ENCODE results near the gene NRG3.

Gene NRG3

DNA sequence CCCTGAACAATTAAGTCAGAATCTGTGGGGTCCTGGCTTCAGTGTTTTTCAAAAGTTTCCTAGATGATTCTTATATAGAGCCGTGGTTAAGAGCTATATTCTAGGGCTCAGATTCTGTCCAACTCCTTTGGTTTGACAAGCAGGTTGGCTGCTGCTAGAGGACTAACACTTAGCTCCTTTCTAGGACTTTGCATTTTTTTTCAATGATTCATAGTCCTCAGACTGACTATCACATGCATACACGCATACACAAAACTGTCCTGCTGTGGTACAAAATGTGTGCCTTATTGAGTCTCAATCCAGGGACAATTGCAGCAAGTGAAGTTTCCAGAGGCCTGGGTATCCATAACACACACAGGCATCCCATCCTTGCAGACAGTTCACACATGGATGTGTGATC lies 392.0 kb downstream of the NRG3 start:
- TF ChIP-seq TAF1 (IDR thresholded peaks at IDR 0.05; ENCODE audit: borderline replicate concordance, low read depth, low read length) (no peak), POLR2AphosphoS5 (IDR thresholded peaks at IDR 0.05; ENCODE audit: low read depth, low read length) (no peak)
- no peak for FAIRE-seq
- no peak for DNase-seq (ENCODE audit: insufficient read length)

DNA sequence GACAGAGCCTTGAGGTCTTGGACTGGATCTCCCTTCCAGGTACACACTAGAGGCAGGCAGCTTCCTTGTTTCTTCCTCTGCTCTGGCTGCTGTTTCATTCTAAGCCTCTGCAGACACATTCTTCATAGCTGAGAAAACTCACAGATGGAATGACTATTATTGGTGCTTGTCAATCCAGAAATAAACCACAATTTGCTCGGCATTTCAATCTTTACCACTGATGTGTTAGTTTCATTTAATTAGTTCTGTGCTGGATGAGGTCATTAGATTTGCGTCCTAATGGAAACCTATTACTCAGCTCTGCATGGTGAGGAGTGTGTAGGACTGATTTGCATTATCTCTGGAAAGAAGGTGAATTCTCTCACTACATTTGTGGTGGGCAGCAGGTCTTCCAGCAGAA lies 392.5 kb downstream of the NRG3 start:
- DNase-seq (ENCODE audit: insufficient read length) (no peak), FAIRE-seq (no peak)
- TF ChIP-seq POLR2A (IDR thresholded peaks at IDR 0.05; ENCODE audit: low read depth, low read length) (no peak), TAF1 (IDR thresholded peaks at IDR 0.05; ENCODE audit: borderline replicate concordance, low read depth, low read length) (no peak), POLR2AphosphoS5 (IDR thresholded peaks at IDR 0.05; ENCODE audit: low read depth, low read length) (no peak)

DNA sequence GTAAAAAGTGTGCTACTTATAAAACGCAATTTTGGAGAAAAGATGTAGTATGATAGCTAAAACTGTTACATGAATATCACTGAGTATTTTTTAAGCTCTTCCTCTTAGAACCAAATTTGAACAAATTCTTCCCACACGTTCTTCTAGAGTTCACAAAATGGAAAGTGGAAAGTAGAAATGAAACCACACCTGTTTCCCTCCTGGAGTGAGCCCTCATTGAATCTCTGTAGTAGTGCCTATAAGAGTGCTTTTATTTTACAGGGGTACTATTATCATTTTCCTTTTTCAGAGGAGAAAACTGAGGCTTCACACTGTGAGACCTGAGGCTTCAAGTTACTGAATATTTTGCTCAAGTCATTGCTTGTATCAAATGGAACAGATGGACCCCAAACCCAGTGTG lies 393.0 kb downstream of the NRG3 start:
- no peak for TF ChIP-seq TAF1 (IDR thresholded peaks at IDR 0.05; ENCODE audit: borderline replicate concordance, low read depth, low read length)
- TF ChIP-seq POLR2AphosphoS5 (IDR thresholded peaks at IDR 0.05; ENCODE audit: low read depth, low read length) = no peak
- no peak for TF ChIP-seq POLR2A (IDR thresholded peaks at IDR 0.05; ENCODE audit: low read depth, low read length)
- no peak for FAIRE-seq
- DNase-seq (ENCODE audit: insufficient read length) = no peak

DNA sequence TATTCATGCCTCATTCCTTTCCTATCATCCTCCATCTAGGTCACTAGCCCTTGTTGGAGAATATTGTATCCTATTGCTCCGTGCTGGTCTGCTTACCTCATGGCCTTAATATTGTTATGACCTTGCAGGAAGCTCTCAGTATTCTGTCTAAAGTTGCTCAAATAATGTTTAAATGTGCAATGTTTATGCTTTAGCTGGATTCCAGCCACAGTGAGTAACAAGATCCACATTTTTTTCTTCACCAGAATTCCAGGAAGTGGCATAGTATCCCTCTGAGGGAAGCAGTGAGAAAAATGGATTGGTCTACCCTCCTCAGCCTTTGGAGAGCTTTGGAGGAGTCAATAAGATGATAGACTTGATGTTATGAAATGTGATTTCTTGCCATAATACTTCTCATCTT lies 402.6 kb downstream of the NRG3 start:
- TF ChIP-seq POLR2A (IDR thresholded peaks at IDR 0.05; ENCODE audit: low read depth, low read length) (no peak), TAF1 (IDR thresholded peaks at IDR 0.05; ENCODE audit: borderline replicate concordance, low read depth, low read length) (no peak), POLR2AphosphoS5 (IDR thresholded peaks at IDR 0.05; ENCODE audit: low read depth, low read length) (no peak)
- DNase-seq (ENCODE audit: insufficient read length) = no peak
- no peak for FAIRE-seq

DNA sequence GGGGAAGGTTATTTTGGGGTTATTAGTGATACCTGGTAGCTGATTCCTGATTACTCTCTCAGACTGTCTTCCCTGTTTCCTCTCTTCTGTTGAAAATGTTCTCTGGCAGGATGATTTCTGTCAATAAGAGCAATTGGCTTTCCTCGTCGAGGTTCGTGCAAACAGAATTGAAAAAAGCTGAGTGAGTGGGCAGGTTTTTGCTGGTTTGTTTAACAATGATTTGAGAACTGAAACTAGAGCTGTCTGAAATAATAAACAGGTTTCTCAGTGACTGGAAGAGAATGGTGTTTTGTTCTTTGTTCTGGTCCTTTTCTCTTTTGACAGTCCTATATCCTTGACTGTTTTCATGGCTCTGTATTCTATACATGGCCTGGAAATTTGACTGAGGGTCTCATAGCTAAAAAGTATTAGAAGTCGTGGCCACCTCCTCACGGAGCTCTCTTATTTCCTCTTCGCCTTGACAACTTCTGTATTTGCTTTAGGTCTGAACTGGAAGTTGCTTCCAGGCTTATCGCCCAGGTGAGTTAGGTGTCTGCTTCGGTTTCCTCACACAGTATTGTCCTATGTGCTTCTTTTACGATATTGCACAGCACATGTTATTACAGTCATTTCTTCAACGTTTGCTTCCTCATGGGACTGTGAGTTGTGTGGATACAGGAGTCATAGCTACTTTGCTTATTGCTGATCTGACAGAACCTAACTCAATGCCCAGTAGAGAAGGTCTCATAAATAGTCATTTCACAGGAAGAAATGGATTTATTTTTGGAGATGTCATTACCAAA lies 403.6 kb downstream of the NRG3 start:
- DNase-seq (ENCODE audit: insufficient read length) (no peak), FAIRE-seq (no peak)
- no peak for TF ChIP-seq POLR2AphosphoS5 (IDR thresholded peaks at IDR 0.05; ENCODE audit: low read depth, low read length)
- TF ChIP-seq TAF1 (IDR thresholded peaks at IDR 0.05; ENCODE audit: borderline replicate concordance, low read depth, low read length) = no peak
- no peak for TF ChIP-seq POLR2A (IDR thresholded peaks at IDR 0.05; ENCODE audit: low read depth, low read length)

DNA sequence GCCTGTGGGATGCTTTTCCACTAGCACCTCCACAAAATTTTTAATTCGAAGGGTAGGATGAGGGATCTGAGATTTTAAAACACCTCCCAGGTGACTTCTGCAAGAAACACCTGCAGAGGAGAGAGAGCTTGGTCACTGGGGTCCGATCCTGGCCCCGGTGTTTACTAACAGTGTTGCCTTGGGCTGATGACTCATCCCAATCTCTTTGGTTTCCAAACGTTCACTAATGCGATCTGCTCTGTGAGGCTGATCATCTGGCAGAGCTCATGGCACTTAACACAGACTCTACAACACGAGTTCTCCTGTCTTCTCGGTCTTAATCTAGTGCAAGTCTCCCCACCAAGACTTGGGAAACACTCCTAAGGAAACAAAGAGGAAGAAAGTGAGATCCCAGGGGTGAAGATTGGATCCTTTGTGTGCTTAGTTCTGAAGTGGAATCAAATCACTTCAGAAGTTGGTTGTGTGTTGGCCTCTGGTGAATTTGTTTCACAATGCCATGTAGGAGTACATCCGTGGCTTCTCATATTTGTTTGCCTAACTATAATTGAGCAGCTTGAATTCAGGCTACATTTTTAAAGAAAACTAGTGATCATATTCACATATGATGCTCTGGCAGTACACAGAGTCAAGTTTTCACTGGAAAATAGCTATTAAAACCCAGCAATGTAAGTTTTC lies 407.9 kb downstream of the NRG3 start:
- FAIRE-seq = no peak
- TF ChIP-seq POLR2AphosphoS5 (IDR thresholded peaks at IDR 0.05; ENCODE audit: low read depth, low read length) (no peak), POLR2A (IDR thresholded peaks at IDR 0.05; ENCODE audit: low read depth, low read length) (no peak), TAF1 (IDR thresholded peaks at IDR 0.05; ENCODE audit: borderline replicate concordance, low read depth, low read length) (no peak)
- DNase-seq (ENCODE audit: insufficient read length) = no peak

DNA sequence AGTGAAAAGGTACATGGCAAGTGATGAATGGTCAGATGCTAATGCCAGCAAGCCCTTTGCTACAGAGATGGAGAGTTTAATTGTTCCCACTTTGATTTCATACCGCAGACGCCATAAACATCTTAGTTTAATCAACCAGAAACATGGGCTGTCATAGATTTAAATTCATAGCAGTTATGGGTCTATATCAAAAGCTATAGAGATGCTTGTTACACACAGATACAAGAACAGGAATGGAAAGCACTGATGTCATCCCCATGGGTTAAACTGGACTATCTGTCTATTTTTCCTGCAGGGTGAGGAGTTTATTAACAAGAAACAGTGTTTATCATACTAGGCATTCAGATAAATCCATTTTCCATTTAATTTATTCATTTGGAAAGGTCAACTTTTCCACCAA lies 409.2 kb downstream of the NRG3 start:
- FAIRE-seq = no peak
- DNase-seq (ENCODE audit: insufficient read length) = no peak
- TF ChIP-seq POLR2A (IDR thresholded peaks at IDR 0.05; ENCODE audit: low read depth, low read length) (no peak), POLR2AphosphoS5 (IDR thresholded peaks at IDR 0.05; ENCODE audit: low read depth, low read length) (no peak), TAF1 (IDR thresholded peaks at IDR 0.05; ENCODE audit: borderline replicate concordance, low read depth, low read length) (no peak)

DNA sequence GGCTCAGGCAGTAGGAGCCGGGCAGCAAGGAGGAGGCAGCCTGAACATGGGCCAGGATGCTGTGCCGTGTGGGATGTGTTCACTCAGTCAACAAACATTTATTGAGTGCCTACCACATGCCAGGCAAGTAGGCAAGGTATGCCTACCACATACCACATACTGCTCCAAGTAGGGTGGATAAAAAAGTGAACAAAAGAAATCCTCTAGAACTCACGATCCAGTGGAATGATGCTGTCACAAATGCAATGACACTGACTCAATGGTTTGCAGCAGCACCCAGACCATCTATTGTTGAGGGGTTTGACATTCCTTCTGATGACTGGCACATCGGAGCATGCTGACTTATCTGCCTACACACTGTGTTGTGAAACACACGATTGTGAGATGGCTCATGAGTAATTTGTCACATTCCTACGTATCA lies 413.5 kb downstream of the NRG3 start:
- TF ChIP-seq POLR2A (IDR thresholded peaks at IDR 0.05; ENCODE audit: low read depth, low read length) (no peak), POLR2AphosphoS5 (IDR thresholded peaks at IDR 0.05; ENCODE audit: low read depth, low read length) (no peak), TAF1 (IDR thresholded peaks at IDR 0.05; ENCODE audit: borderline replicate concordance, low read depth, low read length) (no peak)
- no peak for DNase-seq (ENCODE audit: insufficient read length)
- no peak for FAIRE-seq

DNA sequence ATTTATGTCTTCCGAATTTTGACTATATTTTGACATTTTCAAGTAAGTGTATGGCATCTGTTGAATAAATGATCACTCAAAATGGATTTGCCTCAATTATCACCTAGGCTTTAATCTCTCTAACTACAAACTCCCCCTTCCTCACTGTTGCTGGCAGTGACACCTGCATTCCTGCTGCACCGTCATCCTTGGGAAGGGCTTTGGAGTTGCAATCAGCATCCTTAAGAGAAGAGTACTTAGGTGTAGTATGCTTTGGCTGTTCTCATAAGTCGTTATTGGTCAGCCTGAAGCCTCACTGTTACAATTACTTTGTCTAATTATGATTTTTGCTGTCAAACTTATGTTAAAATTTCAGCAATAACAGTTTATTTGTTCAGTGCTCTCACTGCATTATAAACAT lies 415.0 kb downstream of the NRG3 start:
- DNase-seq (ENCODE audit: insufficient read length) = no peak
- no peak for FAIRE-seq
- TF ChIP-seq POLR2AphosphoS5 (IDR thresholded peaks at IDR 0.05; ENCODE audit: low read depth, low read length) (no peak), TAF1 (IDR thresholded peaks at IDR 0.05; ENCODE audit: borderline replicate concordance, low read depth, low read length) (no peak), POLR2A (IDR thresholded peaks at IDR 0.05; ENCODE audit: low read depth, low read length) (no peak)

DNA sequence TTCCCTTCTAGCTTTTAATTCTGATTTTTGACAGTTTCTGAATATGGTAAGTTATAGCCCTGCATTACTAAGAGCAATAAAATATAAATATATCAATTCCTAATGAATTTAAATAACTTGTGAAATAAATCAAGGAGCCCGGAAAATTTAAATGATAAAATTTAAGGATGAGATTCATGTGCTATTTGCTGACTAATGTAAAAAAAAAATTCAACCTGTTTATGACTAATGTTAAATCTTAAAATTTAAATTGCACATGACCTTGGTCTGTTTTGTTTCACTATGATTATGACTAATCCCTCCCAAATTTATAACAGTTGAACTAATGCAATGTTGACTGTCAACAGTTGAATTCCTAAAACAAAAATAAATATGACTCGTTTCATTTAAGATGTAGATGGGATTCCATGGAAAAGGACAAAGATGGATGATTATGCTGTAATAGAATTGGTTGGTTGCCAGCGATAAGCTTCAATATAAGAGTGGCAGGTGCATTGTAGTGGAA lies 419.9 kb downstream of the NRG3 start:
- TF ChIP-seq TAF1 (IDR thresholded peaks at IDR 0.05; ENCODE audit: borderline replicate concordance, low read depth, low read length) = no peak
- no peak for TF ChIP-seq POLR2AphosphoS5 (IDR thresholded peaks at IDR 0.05; ENCODE audit: low read depth, low read length)
- TF ChIP-seq POLR2A (IDR thresholded peaks at IDR 0.05; ENCODE audit: low read depth, low read length) = no peak
- FAIRE-seq (no peak), DNase-seq (ENCODE audit: insufficient read length) (no peak)

DNA sequence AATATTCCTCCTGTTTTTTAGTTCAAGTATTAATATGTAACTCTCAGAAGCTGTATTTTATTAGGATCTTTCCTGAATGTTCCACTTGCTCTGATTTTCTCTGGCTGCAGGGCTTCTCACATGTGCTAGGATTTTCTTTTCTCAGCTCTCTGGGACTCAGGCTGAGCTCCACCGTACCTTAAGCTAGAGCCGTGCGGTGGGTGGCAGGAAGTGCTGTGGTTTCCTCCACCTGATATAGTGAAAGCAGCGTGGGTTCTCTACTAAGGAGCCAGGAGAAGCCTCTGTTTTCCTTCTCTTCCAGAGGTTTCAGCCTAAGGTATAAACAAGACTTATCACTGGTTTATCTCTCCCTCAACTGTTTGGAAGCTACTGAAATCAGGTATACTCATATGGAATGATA lies 433.6 kb downstream of the NRG3 start:
- TF ChIP-seq POLR2AphosphoS5 (IDR thresholded peaks at IDR 0.05; ENCODE audit: low read depth, low read length) (no peak), POLR2A (IDR thresholded peaks at IDR 0.05; ENCODE audit: low read depth, low read length) (no peak), TAF1 (IDR thresholded peaks at IDR 0.05; ENCODE audit: borderline replicate concordance, low read depth, low read length) (no peak)
- FAIRE-seq (no peak), DNase-seq (ENCODE audit: insufficient read length) (no peak)

DNA sequence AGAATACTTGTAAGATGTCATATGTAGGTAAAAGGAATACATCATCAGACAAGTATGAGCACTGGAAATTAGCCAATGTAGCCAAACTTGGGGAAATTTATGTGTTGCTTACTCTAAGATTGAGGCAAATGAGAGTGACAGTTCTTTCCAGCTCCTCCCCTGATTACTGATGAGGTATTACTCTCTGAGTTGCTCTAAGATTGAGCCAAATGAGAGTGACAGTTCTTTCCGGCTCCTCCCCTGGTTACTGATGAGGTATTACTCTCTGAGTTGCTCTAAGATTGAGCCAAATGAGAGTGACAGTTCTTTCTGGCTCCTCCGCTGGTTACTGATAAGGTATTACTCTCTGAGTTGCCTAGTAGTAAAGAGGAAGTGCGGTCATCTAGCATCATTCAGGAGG lies 435.8 kb downstream of the NRG3 start:
- FAIRE-seq = no peak
- TF ChIP-seq POLR2A (IDR thresholded peaks at IDR 0.05; ENCODE audit: low read depth, low read length) (no peak), TAF1 (IDR thresholded peaks at IDR 0.05; ENCODE audit: borderline replicate concordance, low read depth, low read length) (no peak), POLR2AphosphoS5 (IDR thresholded peaks at IDR 0.05; ENCODE audit: low read depth, low read length) (no peak)
- no peak for DNase-seq (ENCODE audit: insufficient read length)

All from GM12892 (cell line).